ENCODE measurements around the gene ACVRL1.

Gene ACVRL1

DNA sequence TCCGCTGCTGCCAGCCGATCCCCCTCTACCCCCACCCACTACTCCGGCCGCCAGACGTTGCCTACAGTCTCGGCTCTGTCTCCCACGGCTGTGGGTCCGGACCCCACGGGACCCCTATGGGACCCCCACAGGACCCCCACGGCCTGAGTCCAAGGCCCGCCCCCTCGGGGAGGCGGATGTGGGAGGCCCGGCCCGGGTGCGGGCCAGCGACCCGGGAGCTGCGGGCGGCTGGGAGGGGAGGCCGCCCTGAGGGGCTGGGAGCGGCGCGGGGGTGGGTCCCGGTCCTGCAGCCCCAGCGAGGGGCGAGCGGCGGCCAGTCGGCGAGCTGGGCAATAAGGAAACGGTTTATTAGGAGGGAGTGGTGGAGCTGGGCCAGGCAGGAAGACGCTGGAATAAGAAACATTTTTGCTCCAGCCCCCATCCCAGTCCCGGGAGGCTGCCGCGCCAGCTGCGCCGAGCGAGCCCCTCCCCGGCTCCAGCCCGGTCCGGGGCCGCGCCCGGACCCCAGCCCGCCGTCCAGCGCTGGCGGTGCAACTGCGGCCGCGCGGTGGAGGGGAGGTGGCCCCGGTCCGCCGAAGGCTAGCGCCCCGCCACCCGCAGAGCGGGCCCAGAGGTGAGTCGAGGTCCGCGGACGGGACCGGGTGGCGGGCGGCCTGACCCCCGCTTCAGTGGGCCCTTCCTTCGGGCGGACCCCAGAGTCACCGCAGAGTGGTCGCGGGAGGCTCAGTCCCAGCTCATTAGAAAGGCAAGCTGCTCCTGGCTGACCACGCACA lies at the start of gene ACVRL1:
Gene ACVRL1 (plus strand): TSS at position 422 of the 773 bp plus-strand sequence. CDS start 4,971 bp downstream, outside the sequence.
- no peak for DNase-seq

DNA sequence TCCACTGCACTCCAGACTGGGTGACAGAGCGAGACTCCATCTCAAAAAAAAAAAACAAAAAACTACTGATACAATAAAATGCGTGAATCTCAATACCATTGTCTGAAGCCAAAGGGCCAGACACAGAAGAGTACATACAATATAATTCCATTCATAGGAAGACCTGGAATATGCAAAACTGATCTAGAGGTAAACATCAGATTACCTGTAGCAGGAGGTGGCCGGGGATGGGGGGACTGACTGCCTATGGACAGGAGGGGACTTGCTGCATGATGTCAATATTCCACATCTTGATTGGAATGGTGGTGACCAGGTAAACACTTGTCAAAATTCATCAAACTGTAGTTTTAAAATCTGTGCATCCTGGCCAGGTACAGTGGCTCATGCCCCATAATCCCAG lies 46.3 kb upstream of the ACVRL1 start:
- no peak for DNase-seq

DNA sequence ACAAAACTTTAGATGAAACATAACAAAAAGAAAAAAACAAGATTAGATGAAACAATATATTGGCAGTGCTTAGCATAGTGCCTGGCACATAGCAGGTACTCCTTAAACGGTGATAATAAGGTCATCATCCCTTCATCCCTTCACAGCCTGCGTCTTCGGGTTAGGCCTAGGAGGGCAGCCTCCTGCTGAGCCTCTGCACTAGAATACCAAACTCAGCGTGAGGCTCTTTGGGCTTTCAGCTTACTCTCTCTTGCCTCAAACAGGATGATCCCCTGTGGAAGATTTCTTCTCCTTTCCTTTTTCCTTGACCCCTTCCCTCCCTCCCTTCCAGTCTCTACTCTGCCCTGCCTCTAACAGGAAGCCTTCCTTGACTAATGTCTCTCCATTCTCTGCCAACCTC lies 44.4 kb upstream of the ACVRL1 start:
- no peak for DNase-seq

DNA sequence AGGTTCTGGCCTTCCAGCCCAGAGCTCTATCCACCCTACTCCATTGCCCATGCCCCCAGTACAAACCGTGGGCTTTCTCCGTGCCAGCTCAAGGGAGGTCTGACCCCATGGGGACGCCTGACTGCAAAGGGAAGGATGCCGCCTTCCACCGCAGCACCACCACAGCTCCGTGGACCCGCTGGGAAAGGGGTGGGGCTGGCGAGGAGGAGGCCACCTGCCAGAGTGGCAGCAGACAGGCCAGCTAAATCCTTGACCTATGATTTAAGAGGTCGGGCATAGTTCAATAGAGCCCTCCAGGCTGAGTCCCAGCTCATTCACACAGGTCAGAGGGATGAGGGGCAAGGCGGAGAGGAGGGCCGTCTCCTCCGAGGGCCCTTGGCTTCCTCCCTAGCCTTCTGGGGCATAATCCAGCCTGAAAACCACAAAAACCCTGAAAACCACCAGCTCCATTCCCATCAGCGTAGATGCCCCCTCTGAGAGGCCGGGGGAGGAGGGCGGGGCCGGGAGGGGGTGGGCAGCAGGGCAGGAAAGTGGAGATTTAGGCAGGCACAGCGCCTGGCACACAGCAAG lies 43.9 kb upstream of the ACVRL1 start:
- DNase-seq, result no peak

DNA sequence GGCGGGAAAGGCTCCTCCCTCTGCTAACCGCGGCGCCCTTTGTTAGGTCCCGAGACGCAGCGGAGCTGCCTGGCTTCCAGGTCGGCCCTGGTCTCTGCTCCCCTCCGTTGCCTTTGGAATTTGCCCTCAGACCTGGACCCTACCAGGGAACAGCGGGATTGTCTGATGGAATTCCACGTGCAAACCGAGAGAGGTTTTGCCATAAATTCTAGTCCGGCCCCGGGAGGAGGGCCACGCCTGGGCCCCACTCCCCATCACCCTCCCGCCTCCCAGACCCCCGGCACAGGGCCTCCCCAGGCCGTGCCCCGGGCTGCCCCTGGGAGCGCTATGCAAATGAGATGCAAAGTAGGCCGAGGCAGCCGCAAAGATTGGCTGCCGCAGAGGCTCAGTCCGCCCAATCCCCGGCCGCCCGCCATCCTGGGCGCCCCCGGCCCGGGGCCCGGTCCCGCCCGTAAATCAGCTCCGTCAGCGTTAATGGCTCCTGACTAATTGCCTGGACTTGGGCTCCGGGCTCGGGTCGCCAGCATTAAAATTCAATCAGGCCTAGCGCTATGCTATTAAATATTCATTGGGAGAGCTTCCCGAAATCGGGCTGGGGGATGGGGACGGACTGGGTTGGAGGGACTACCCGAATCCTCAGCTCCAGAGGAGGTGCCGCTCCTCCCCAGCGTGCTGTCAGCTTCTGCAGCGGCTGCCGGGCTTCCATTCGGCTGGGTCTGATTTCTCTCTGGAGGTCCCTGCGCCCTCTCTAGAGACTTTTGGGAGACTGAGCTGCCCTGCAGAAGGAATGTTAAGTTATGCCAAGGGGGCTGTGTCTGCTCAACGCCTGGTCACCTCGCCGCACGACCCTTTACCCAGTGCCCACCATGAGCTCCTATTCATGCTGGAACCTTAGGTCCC lies 43.1 kb upstream of the ACVRL1 start:
- peak in 23 of 56 donors; percentile 12 to 69 (median 38) for DNase-seq

DNA sequence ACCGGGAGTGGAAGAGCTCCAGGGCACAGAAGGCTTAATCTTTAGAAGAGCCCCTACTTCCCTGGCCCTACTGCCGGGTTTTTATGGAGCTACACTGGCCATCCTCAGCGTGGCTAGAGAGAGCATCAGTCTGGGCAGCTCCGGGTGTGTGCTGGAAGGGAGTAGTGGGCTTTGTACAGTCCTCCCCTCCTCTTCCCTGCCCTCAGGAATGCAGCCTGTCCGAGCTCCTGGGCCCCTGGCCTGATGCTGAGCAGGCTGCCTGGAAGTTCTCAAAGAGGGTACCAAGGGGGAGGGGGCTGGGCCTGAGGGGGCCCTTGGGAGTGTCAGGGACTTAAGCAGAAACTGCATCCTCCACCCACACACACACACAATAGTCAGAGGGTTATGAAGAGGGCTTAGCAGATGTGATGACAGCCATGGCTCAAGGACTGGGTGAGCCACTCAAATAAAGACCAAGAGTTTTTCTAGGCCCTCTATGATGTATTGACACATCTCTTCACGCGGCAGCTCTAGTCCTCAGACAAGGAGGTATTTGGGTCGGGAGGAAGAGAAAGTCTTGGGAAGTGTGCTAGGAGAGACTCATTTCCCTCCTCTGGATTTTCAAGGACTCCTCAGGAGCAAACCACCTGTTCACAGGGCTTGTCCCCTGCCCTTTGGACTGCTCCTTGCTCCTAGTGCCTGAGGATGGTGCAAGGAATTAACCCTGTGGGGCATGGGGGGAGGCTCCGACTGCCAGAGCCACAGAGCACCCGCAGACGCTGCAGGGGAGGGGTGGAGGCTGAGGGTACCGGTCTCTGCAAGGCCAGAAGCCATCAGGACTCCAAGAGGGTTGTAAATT lies 42.3 kb upstream of the ACVRL1 start:
- no peak for DNase-seq

DNA sequence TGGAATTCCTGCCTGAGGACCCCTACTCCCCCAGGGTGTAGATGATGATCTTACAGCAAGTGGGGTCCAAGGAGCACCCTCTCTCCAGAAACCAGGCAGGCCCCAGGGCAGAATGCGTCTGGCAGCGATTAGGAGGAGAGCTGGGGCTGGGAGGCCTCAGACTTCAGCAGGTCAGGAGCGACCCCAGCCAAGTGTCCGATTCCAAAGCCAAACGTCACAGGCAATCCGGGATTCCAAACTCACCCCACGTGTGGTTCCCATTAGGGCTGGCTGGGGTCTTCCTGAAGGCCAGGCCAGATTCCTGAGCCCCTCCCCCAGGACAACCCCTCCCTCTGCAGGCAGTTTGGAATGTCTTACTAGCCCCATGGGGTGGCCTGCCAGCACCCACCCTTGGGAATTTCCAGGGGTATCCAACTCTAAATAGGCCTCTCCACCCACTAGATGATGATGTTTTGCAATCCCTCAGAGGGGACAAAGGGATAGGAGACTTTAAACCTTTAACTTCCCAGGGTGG lies 41.5 kb upstream of the ACVRL1 start:
- DNase-seq, result no peak

DNA sequence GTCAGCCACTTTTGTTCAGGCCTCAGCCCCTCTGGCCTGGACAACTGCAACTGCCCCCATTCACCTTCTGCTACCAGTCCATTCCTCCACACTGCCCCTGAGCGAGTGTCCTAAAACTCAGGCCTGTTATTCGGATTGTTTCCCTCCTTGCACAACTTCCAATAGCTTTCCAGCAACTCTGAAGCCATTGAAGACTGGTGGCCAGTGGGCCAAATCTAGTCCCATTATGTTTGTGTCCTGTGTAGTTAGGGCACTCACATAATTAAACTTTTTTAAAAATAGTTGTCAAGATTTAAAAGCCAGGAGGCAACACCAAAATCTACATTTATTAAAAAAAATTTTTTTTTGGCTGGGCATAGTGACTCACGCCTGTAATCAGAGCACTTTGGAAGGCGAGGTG lies 41.0 kb upstream of the ACVRL1 start:
- no peak for DNase-seq

DNA sequence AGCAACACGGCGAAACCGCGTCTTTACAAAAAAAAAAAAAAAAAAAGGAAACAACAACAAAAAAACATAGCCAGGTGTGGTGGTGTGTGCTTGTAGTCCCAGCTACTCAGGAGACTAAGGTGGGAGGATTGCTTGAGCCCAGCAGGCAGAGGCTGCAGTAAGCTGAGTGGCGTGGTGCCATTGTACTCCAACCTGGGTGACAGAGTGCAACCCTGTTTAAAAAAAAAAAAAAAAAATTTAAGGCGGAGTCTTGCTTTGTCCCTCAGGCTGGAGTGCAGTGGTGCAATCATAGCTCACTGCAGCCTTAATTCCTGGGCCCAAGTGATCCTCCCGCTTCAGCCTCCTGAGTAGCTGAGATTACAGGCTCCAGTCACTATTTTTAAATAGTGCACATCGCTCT lies 40.5 kb upstream of the ACVRL1 start:
- DNase-seq, result no peak

DNA sequence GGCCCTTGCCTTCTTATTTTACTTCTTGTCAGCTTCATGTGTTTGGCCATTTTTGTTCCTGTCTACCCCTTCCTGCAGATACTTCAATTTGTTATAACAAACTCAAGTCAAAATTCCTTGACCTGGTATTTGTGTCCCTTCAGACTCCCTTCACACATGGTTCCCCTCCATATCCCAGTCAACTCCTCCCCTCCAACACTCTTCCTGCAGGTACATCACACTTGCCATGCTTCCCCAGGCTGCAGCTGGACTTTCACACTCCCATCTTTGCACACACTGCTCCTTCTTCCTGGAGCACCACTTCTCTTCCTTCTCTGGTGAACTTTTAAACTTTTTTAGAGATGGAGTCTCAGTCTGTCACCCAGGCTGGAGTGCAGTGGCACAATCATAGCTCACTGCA lies 39.9 kb upstream of the ACVRL1 start:
- DNase-seq, result no peak

DNA sequence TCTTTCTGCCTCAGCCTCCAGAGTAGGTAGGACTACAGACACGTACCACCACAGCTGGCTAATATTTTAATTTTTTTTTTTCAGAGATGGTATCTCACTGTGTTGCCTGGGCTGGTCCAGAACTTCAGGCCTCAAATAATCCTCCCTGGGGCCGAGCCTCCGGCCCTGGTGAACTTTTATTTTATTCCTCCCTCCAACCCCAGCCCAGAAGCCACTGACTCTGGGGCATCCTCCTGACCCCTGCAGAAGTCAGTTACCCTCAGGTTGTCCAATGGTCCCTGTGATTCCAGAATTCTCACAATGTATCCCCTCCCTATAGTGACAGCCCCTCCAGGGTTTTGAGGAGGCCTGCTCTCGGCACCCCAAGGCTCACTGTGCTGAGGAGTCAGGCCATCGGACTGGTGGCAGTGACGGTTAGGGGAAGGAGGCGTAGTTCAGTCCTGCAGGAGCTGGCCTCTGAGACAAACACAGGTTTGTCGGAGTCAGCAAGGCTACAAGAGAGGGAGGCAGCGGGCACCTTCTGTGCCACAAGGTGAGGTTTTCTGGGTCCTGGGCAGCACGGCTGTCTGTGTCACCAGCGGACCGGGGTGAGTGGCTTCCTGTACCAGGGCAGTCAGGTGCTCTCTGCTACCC lies 39.4 kb upstream of the ACVRL1 start:
- DNase-seq, result no peak

DNA sequence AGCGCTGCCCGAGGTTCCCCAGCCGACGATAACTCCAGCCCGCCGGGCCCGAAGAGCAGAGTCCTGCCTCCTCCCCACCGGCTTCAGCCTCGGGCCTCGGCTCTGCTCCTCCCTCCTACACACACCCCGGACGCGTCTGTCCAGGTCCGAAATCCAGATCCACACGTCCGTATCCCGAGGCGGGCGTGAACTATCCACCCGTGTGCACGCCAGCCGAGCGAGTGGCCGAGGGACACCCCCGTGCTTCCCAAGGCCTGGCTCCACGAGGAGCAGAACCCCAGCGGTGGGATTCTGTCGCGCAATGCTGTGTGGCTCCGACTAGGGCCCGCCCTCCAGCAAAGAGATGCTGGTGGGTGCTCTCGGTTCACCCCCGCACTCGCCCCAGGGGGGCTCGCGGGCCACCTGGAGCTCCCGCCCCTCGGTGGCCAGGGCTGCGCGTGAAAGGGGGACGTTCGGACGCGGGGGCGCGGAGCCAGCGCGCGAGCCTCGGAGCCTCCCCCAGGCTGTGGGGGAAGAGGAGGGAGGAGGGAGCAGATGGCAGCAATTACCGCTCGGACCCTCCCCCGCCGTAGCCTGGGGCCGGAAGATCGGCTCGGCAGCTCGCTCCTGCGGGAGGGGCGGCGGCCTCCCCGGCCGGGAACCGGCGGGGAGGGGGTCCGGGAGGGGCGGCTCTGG lies 38.3 kb upstream of the ACVRL1 start:
- peak in 3 of 56 donors; percentile 25 to 31 (median 30) for DNase-seq

DNA sequence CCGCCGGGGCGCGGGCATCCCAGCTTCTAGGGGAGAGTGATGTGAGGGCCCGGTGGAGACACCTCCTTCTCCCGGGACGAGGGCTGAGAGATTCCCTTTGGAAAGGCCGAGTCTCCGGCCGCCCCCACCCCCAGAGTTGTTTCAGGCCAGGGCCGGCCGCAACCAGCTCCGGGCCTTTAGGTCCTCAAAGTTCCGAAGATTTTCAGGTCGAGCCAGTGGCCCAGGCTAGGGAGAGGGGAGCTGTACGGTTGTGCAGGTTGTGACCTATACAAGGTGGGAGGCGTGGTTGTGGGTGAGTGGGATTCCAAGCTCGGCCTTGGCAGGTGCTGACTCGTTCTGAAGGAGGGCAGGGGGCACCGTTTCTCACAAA lies 37.8 kb upstream of the ACVRL1 start:
- DNase-seq, result no peak

DNA sequence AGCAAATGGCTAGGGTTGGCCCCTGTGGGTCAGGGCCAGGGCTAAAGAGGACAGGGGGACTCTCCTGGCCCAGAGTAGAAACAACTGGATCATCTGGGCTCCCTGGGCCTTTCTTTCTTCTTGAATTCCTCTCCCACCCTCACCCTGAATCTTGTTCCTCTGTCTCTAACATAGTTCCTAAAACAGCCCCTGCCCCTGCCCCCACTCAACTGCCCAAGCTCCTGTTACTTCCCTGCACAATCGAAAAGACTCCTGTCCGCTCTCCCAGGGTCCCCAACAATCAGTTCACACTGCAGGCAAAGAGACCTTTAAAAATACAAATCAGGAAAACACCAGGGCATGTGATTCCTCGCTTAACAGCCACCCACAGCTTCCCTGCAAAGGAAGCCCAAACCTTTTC lies 37.4 kb upstream of the ACVRL1 start:
- no peak for DNase-seq

DNA sequence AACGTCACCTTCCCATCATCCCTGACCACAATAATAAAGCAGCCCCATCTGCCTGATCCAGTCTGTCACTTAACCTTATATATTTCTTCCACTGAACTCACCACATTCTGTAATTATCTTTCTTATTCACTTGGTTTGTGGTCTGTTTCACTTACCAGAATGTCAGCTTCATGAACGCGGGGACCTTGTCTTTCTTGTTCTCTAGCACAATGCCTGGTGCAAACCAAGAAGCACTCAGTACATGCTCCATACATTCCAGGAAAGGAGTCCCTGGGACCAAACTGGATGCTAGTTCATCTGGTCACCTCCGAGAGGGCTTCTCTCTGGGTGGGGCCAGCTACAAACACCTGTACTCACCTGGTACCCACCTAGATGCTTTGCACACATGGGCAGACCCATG lies 36.8 kb upstream of the ACVRL1 start:
- DNase-seq, result no peak

DNA sequence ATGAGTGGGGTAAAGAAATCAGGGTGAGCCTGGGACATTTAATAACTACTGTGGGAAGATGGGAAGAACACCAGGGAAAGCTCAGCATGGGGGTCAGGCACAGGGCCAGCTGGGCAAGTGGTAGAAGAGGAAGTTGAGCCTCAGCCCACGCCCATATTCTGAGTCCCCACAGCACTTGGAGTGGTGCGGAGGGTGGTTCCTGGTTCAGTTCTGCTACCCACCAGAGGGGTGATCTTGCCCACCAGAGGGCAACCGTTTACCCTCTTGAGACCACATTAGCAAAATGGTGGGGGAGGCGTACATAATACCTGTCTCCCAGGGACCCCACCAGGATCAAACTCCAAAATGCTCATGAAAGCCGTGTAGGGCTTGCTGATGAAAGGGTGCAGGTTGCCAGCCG lies 36.2 kb upstream of the ACVRL1 start:
- peak in 2 of 56 donors; percentile 14 to 17 for DNase-seq

DNA sequence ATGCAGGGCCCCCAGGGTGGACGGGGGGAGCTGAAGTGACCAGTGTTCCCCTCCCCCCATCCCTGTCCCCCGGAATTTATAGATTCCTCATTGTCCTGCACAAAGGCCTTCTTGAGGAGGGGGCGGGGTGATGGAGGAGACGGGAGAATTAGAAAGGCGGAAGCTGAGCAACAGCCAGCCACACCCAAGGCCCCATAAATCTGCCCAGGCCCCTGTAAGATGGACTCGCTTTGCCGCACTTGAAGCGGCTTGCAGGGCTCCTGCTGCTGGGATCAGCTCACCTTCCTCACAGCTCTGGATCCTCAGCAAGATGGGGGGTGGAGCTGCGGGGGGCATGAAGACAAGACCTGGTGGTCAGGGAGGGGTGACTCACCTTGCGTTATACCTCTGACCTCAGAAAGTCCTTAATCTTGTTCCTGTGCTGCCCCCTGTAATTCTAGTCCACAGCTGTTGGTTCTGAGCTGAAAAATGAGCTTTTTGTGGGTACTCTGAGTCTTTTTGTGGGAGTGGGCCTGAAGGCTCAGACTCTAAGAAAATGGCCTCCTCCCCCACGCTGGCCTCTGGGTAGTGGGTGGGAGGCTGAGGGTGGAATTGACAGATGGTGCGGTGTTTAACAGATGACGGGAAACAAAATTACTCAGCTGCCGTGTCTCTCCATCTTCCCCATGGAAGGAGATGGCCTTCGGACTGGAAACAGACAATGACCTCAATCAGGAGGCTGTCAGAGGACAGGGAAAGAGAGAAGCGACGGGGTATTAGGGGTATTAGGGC lies 35.2 kb upstream of the ACVRL1 start:
- DNase-seq, result no peak

DNA sequence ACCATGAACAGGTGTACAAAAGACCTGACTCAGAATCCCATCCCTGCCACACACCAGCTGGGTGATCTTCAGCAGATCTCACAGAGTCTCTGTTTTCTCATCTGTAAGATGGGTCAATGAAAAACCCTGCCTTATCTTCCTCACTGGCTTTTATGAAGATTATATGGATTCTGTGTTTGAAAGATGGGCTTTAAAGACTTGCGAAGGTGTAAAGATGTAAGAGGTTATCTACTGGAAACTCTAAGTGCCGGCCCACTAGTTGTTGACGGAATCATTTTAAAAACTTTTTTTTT lies 34.7 kb upstream of the ACVRL1 start:
- no peak for DNase-seq

DNA sequence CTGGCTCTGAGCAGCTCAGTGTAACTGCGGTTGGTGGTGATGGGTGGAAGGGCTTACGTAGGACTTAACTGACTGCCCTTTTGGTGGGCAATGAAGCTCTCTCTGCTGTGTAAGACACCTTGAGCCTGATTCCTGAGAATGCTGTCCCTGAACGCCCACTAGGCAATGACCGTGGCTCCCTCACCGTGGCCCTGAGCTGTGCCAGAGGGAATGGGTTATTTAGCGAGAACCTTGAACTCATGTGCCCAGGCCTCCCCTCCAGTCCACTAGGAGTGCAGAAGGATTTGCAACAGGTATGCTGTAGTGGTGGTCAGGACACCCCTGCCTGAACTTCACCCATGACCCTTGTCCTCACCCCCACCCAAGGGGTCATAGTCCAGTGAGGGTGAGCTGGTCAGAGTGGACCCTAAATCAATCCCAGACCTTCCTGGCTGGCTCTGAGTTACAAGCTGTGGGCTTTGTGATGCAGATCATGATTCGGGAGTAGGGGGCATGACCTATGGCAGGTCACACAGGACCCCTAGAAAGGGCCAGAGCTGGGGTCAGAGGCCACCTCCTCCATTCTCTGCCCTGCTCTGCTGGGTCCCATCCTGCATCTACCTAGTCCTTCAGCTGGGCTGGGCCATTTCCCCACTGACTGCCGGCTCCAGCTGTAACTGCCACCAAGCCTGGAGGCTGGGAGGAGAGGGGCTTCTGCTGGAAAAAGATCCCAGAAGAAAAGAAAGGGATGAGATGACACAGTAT lies 33.9 kb upstream of the ACVRL1 start:
- DNase-seq, result no peak

All from amygdala (tissue), 56 donors.